Measurements from ENCODE around the gene PRRX2.
"Not testable (repeated sequence)": the region's sequence is repeated elsewhere in the genome, so short reads cannot be mapped to it uniquely, and the experiment has no call there.

PRRX2 gene

DNA sequence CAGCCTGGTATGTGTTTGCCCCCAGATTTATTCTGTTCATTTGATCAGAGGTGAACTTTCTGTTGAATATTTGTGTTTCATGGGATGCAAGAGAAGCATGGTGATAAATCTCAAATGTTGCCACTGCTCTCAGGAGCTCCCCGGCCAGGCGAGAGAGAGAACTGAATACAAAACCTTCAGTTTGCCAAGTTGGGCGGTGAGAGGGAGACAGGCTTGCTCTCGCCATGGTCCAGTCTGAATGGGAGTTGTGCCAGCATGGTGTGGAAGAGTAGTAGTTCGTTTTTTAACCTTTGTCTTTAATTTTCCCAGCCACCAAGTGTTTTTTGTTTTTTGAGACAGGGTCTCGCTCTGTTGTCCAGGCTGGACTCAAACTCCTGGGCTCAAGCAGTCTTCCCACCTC, 36.7 kb upstream of the PRRX2 start:
- Histone ChIP-seq H3K27me3 (ENCODE audit: control insufficient read depth, insufficient read depth, low read length) (no peaks in the 10 kb centered on the region), H3K4me3 (ENCODE audit: low read depth, low read length) (no peak overlapping the region), H3K36me3 (ENCODE audit: control insufficient read depth, insufficient read depth, low read length) (peaks cover 15% of the 10 kb centered on the region), H3K4me1 (ENCODE audit: control insufficient read depth, insufficient read depth, low read length) (peaks cover 11% of the 10 kb centered on the region), H3K9me3 (ENCODE audit: control insufficient read depth, insufficient read depth, low read length) (no peaks in the 10 kb centered on the region), H3K9ac (ENCODE audit: low read depth, low read length) (peak overlapping the region; percentile 3)

DNA sequence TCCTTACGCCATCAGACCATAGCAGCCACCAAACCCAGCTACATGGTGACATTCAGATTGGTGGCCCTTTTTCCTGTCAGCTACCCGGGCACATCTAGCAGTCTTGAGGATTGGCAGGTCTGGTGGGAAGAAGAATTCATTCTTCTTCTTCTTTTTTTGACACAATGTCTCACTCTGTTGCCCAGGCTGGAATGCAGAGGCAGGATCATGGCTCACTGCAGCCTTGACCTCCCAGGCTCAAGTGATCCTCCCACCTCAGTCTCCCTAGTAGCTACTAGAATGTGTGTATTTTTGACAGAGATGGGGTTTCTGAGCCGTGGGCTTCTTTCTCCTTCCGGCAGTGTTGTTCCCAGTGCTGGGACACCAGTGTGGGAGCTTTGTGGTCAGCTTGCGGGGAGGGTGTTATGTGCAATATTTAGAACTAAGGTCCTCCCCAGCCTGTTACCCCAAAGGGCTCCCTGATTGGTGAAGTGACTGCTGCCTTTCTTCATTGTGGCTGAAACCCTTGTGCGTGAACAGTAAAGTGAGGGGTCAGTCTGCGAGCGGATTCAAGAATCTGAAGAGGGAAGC, 36.1 kb upstream of the PRRX2 start:
- peaks cover 22% of the 10 kb centered on the region for H3K36me3 ChIP-seq (ENCODE audit: control insufficient read depth, insufficient read depth, low read length)
- H3K27me3 ChIP-seq (ENCODE audit: control insufficient read depth, insufficient read depth, low read length), result no peaks in the 10 kb centered on the region
- H3K9ac ChIP-seq (ENCODE audit: low read depth, low read length), result no peak overlapping the region
- H3K4me1 ChIP-seq (ENCODE audit: control insufficient read depth, insufficient read depth, low read length), result peaks cover 7% of the 10 kb centered on the region
- no peaks in the 10 kb centered on the region for H3K9me3 ChIP-seq (ENCODE audit: control insufficient read depth, insufficient read depth, low read length)
- H3K4me3 ChIP-seq (ENCODE audit: low read depth, low read length), result no peak overlapping the region

DNA sequence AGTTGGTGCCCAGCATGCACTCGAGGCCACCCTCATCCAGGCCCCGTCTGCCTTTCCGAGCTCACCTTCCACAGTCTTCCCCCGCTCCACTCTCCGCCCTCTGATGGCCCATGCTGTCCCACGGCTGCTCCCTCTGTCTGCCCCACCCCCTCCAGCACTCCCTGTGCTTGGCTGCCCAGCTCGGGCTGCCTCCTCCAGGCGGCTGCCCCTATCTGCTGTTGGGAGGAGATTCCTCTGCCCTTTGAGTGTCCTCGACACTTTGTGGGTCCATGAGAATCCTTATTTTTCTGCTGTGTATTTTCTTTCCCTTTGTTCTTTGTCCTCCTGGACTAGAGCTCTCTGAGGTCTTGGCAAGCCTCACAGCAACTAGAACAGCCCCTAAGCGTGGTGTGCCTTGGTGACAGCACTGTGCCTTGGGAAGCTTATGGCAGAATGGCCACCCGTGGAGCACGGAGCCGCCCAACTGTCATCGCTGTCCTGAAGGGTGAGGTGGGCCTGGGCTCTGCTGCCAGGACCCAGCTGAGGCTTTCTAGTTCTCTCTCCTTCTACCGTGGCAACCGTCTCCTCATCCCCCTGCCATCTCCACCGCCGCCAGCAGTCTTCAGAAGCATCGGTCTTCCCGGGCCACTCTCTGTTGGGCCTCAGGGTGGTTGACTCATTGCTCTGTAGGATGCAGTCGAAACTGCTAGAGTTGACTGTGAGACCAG, 34.3 kb upstream of the PRRX2 start:
- H3K36me3 ChIP-seq (ENCODE audit: control insufficient read depth, insufficient read depth, low read length), result peaks cover 37% of the 10 kb centered on the region

GRCh38 chr9:129631674-129632129, 33.7 kb upstream of the PRRX2 start:
- H3K36me3 ChIP-seq (ENCODE audit: control insufficient read depth, insufficient read depth, low read length), result peaks cover 37% of the 10 kb centered on the region
- no peaks in the 10 kb centered on the region for H3K9me3 ChIP-seq (ENCODE audit: control insufficient read depth, insufficient read depth, low read length)
- H3K9ac ChIP-seq (ENCODE audit: low read depth, low read length), result no peak overlapping the region
- no peak overlapping the region for H3K4me3 ChIP-seq (ENCODE audit: low read depth, low read length)
- H3K4me1 ChIP-seq (ENCODE audit: control insufficient read depth, insufficient read depth, low read length), result peaks cover 4% of the 10 kb centered on the region
- no peaks in the 10 kb centered on the region for H3K27me3 ChIP-seq (ENCODE audit: control insufficient read depth, insufficient read depth, low read length)

More for the DNA sequence above, 34.3 kb upstream of the PRRX2 start:
- no peak overlapping the region for H3K4me3 ChIP-seq (ENCODE audit: low read depth, low read length)
- H3K9ac ChIP-seq (ENCODE audit: low read depth, low read length), result peak overlapping the region; percentile 37
- H3K9me3 ChIP-seq (ENCODE audit: control insufficient read depth, insufficient read depth, low read length), result no peaks in the 10 kb centered on the region
- peaks cover 4% of the 10 kb centered on the region for H3K4me1 ChIP-seq (ENCODE audit: control insufficient read depth, insufficient read depth, low read length)
- H3K27me3 ChIP-seq (ENCODE audit: control insufficient read depth, insufficient read depth, low read length), result no peaks in the 10 kb centered on the region

GRCh38 chr9:129632460-129632859, 33.0 kb upstream of the PRRX2 start:
- Histone ChIP-seq H3K9me3 (ENCODE audit: control insufficient read depth, insufficient read depth, low read length) (no peaks in the 10 kb centered on the region), H3K9ac (ENCODE audit: low read depth, low read length) (no peak overlapping the region), H3K4me1 (ENCODE audit: control insufficient read depth, insufficient read depth, low read length) (peaks cover under 1% of the 10 kb centered on the region), H3K4me3 (ENCODE audit: low read depth, low read length) (no peak overlapping the region), H3K36me3 (ENCODE audit: control insufficient read depth, insufficient read depth, low read length) (peaks cover 44% of the 10 kb centered on the region), H3K27me3 (ENCODE audit: control insufficient read depth, insufficient read depth, low read length) (no peaks in the 10 kb centered on the region)

GRCh38 chr9:129633207-129633606, 32.2 kb upstream of the PRRX2 start:
- no peak overlapping the region for H3K4me3 ChIP-seq (ENCODE audit: low read depth, low read length)
- no peaks in the 10 kb centered on the region for H3K4me1 ChIP-seq (ENCODE audit: control insufficient read depth, insufficient read depth, low read length)
- H3K36me3 ChIP-seq (ENCODE audit: control insufficient read depth, insufficient read depth, low read length), result peaks cover 50% of the 10 kb centered on the region
- no peak overlapping the region for H3K9ac ChIP-seq (ENCODE audit: low read depth, low read length)
- no peaks in the 10 kb centered on the region for H3K27me3 ChIP-seq (ENCODE audit: control insufficient read depth, insufficient read depth, low read length)
- no peaks in the 10 kb centered on the region for H3K9me3 ChIP-seq (ENCODE audit: control insufficient read depth, insufficient read depth, low read length)

DNA sequence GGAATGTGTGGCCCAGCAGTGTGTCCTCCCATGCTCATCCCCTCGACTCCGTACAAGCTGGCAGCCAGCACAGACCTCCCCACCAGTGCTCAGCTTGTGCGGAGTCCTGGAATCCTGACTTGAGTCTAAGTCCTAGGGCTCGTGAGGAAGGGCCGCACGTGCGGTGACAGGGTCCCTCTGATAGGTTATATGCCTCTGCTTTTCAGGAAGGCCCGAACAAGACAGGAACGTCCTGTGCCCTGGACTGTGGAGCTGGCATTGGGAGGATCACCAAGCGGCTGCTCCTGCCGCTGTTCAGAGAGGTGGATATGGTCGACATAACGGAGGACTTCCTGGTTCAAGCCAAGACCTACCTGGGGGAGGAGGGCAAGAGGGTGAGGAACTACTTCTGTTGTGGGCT, 31.6 kb upstream of the PRRX2 start:
- Histone ChIP-seq H3K27me3 (ENCODE audit: control insufficient read depth, insufficient read depth, low read length) (no peaks in the 10 kb centered on the region), H3K9ac (ENCODE audit: low read depth, low read length) (no peak overlapping the region), H3K36me3 (ENCODE audit: control insufficient read depth, insufficient read depth, low read length) (peaks cover 49% of the 10 kb centered on the region), H3K4me1 (ENCODE audit: control insufficient read depth, insufficient read depth, low read length) (no peaks in the 10 kb centered on the region), H3K4me3 (ENCODE audit: low read depth, low read length) (no peak overlapping the region), H3K9me3 (ENCODE audit: control insufficient read depth, insufficient read depth, low read length) (no peaks in the 10 kb centered on the region)

DNA sequence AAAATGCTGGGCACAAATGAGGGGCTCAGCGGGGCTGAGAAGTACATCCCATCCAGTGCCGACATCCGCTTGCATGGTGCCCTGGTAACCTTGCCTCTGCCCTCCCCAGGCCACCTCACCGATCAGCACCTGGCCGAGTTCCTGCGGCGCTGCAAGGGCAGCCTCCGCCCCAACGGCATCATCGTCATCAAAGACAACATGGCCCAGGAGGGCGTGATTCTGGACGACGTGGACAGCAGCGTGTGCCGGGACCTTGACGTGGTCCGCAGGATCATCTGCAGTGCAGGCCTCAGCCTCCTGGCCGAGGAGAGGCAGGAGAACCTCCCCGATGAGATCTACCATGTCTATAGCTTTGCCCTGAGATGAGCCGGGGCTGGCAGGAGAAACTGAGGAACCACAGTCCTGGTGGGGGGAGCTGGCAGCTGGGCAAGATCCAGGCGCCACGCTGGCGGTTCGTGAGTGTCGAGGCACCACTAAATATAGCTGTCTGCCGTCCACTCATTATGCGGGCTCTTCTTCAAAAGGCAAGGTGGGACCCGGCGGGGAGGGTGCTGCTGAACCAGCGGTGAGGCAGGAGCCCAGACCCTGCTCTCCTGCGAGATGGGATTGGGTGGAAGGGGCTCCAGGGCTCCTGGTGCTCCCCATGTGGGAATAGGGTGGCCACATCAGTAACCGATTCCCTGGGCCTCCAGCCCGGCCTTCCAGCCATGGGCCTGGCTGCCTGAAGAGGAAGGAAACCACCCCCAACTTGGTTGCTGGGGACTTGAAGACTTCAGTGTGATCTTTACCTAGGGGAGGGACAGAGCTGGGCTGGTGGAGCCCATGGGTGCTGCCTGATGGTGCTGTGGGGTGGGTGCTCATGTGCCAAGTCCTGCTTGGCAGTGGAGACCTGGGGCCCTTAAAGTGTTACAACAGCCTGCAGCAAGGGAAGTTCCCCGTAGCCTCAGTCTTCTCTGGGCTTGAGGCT, 30.1 kb upstream of the PRRX2 start:
- Histone ChIP-seq H3K36me3 (ENCODE audit: control insufficient read depth, insufficient read depth, low read length) (peaks cover 54% of the 10 kb centered on the region), H3K4me1 (ENCODE audit: control insufficient read depth, insufficient read depth, low read length) (no peaks in the 10 kb centered on the region), H3K9me3 (ENCODE audit: control insufficient read depth, insufficient read depth, low read length) (no peaks in the 10 kb centered on the region), H3K9ac (ENCODE audit: low read depth, low read length) (no peak overlapping the region), H3K27me3 (ENCODE audit: control insufficient read depth, insufficient read depth, low read length) (no peaks in the 10 kb centered on the region), H3K4me3 (ENCODE audit: low read depth, low read length) (no peak overlapping the region)

DNA sequence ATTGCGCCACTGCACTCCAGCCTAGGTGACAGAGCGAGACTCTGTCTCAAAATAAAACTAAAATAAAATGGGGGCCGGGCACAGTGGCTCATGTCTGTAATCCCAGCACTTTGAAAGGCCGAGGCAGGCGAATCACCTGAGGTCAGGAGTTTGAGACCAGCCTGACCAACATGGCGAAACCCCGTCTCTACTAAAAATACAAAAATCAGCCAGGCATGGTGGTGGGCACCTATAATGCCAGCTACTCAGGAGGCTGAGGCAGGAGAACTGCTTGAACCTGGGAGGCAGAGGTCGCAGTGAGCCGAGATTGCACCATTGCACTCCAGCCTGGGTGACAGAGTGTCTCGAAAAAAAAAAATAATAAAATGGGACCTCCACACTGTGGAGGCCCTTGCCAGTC, 29.1 kb upstream of the PRRX2 start:
- not testable (repeated sequence) for H3K9me3 ChIP-seq (ENCODE audit: control insufficient read depth, insufficient read depth, low read length); H3K4me1 ChIP-seq (ENCODE audit: control insufficient read depth, insufficient read depth, low read length); H3K4me3 ChIP-seq (ENCODE audit: low read depth, low read length); H3K27me3 ChIP-seq (ENCODE audit: control insufficient read depth, insufficient read depth, low read length); H3K9ac ChIP-seq (ENCODE audit: low read depth, low read length)
- peaks cover 54% of the 10 kb centered on the region for H3K36me3 ChIP-seq (ENCODE audit: control insufficient read depth, insufficient read depth, low read length)

DNA sequence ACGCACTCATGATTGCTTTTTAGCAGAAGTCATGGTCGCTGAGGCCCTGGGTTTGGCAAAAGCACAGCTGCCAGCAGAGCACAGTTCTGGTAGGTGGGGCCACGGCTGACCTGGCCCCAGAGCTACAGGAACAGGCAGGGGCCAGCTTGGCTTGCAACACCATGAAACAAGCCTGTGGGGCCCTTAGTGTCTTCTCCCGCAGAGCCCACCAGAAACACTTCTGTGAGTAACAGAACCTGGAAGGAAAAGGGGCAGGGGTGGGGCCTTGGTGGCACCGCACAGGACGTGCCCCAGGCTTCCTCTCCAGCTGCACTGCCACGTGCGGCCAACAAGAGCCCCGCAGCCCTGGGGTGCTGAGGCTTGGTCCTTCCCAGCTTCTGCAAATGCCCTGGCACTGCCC, 28.3 kb upstream of the PRRX2 start:
- no peaks in the 10 kb centered on the region for H3K27me3 ChIP-seq (ENCODE audit: control insufficient read depth, insufficient read depth, low read length)
- H3K36me3 ChIP-seq (ENCODE audit: control insufficient read depth, insufficient read depth, low read length), result peaks cover 49% of the 10 kb centered on the region
- H3K9me3 ChIP-seq (ENCODE audit: control insufficient read depth, insufficient read depth, low read length), result no peaks in the 10 kb centered on the region
- H3K4me3 ChIP-seq (ENCODE audit: low read depth, low read length), result no peak overlapping the region
- H3K9ac ChIP-seq (ENCODE audit: low read depth, low read length), result no peak overlapping the region
- no peaks in the 10 kb centered on the region for H3K4me1 ChIP-seq (ENCODE audit: control insufficient read depth, insufficient read depth, low read length)

GRCh38 chr9:129637673-129638439, 27.6 kb upstream of the PRRX2 start:
- H3K9ac ChIP-seq (ENCODE audit: low read depth, low read length), result no peak overlapping the region
- H3K36me3 ChIP-seq (ENCODE audit: control insufficient read depth, insufficient read depth, low read length), result peaks cover 44% of the 10 kb centered on the region
- H3K4me3 ChIP-seq (ENCODE audit: low read depth, low read length), result no peak overlapping the region
- H3K9me3 ChIP-seq (ENCODE audit: control insufficient read depth, insufficient read depth, low read length), result no peaks in the 10 kb centered on the region
- no peaks in the 10 kb centered on the region for H3K4me1 ChIP-seq (ENCODE audit: control insufficient read depth, insufficient read depth, low read length)
- H3K27me3 ChIP-seq (ENCODE audit: control insufficient read depth, insufficient read depth, low read length), result no peaks in the 10 kb centered on the region

All from iPS-15b (cell line).